ENCODE measurements around the gene CT45A7. TPM values are rescaled to one million over a fixed set of nuclear protein-coding genes. Genes with fewer than 3 reads are reported as not detected.
"Not testable (repeated sequence)": the region's sequence is repeated elsewhere in the genome, so short reads cannot be mapped to it uniquely, and the experiment has no call there.

The CT45A7 gene, protein sequence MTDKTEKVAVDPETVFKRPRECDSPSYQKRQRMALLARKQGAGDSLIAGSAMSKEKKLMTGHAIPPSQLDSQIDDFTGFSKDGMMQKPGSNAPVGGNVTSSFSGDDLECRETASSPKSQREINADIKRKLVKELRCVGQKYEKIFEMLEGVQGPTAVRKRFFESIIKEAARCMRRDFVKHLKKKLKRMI
- total RNA-seq (2014; rRNA removed; shearing (Covaris generic)) (not detected in 2 replicates), polyA plus RNA-seq (2016; fragmentation: Nextera tagmentation; extraction: Ambion mirVana) (not detected in 2 replicates)

DNA sequence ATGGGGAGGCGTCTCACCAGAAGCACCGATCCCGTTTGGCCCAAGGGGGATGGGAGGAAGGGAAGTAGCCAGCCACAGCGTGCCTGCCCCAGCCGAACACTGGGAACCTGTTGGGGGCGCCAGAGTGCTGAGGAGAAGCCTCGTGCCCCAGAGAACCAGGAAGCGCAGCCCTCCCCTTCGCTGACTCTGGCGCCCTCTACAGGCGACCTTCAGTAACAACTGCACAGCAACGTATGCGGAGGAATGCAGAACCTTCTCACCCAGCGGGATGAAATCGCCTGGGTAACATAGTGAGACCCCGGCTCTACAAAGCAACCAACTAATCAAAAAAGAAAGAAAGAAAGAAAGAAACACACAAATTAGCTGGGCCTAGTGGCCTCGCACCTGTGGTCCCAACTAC is at the start of gene CT45A7:
Gene CT45A7 (minus strand): TSS at position 101 of the 400 bp plus-strand sequence. CDS start 3,747 bp downstream, outside the sequence.
- H3K27me3 ChIP-seq (replicated peaks; ENCODE audit: insufficient read depth); DNase-seq; H3K27ac ChIP-seq; H3K4me1 ChIP-seq (ENCODE audit: insufficient read depth); H4K20me1 ChIP-seq (ENCODE audit: insufficient read depth); H3K9me2 ChIP-seq (ENCODE audit: insufficient read depth); H3K9me3 ChIP-seq (ENCODE audit: low read depth); H3K9ac ChIP-seq; H3F3A ChIP-seq (ENCODE audit: insufficient read depth); H3K36me3 ChIP-seq (ENCODE audit: low read depth); H3K79me2 ChIP-seq (ENCODE audit: insufficient read depth); H3K4me3 ChIP-seq; H3K4me2 ChIP-seq (ENCODE audit: unreplicated experiment); in situ Hi-C loops (cut with MboI); H2AFZ ChIP-seq: not testable (repeated sequence)
- no CpG with 5 or more reads among the region's 17 CpGs for WGBS, 2 experiments (ENCODE audit: low coverage in 1 of 2, low lambda C conversion rate in 2 of 2, missing lambda C conversion rate in 2 of 2)

DNA sequence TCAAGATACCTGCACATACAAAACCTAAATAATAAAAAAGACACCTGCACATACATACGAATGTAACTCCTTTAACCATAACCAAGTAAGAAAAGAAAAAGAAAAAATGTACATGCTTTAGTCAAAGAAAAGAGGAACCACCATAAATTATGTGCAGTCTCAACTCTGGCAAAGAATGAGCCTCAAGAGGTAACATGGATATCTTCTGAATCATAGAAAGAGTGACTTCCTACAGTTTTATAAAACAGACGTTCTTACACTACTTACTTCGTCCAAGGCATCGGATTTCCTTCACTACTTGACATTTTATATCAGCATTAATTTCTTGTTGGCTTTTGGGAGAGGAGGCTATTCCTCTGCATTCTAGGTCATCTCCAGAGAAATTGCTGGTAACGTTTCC is 45.7 kb upstream of the CT45A7 start:
- H3K79me2 ChIP-seq (ENCODE audit: insufficient read depth); H4K20me1 ChIP-seq (ENCODE audit: insufficient read depth); H3K27me3 ChIP-seq (replicated peaks; ENCODE audit: insufficient read depth); H2AFZ ChIP-seq; H3K4me2 ChIP-seq (ENCODE audit: unreplicated experiment); H3K36me3 ChIP-seq (ENCODE audit: low read depth); H3K9ac ChIP-seq; H3F3A ChIP-seq (ENCODE audit: insufficient read depth); H3K4me1 ChIP-seq (ENCODE audit: insufficient read depth); H3K9me3 ChIP-seq (ENCODE audit: low read depth); H3K4me3 ChIP-seq; H3K9me2 ChIP-seq (ENCODE audit: insufficient read depth); H3K27ac ChIP-seq; DNase-seq; in situ Hi-C loops (cut with MboI): not testable (repeated sequence)
- 0 to 6% methylated on average over 2 to 4 of the region's 5 CpGs for WGBS, 2 experiments (ENCODE audit: low coverage in 1 of 2, low lambda C conversion rate in 2 of 2, missing lambda C conversion rate in 2 of 2)

DNA sequence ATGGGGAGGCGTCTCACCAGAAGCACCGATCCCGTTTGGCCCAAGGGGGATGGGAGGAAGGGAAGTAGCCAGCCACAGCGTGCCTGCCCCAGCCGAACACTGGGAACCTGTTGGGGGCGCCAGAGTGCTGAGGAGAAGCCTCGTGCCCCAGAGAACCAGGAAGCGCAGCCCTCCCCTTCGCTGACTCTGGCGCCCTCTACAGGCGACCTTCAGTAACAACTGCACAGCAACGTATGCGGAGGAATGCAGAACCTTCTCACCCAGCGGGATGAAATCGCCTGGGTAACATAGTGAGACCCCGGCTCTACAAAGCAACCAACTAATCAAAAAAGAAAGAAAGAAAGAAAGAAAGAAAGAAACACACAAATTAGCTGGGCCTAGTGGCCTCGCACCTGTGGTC is 34.6 kb upstream of the CT45A7 start, which contains the start of gene CT45A9:
Gene CT45A9 (minus strand): TSS at position 101 of the 400 bp plus-strand sequence. CDS start 3,751 bp downstream, outside the sequence.
- H3K79me2 ChIP-seq (ENCODE audit: insufficient read depth); H3K9me2 ChIP-seq (ENCODE audit: insufficient read depth); H3K36me3 ChIP-seq (ENCODE audit: low read depth); in situ Hi-C loops (cut with MboI); H3K27me3 ChIP-seq (replicated peaks; ENCODE audit: insufficient read depth); H3K9me3 ChIP-seq (ENCODE audit: low read depth); H4K20me1 ChIP-seq (ENCODE audit: insufficient read depth); H3K27ac ChIP-seq; H3F3A ChIP-seq (ENCODE audit: insufficient read depth); H3K4me2 ChIP-seq (ENCODE audit: unreplicated experiment); H2AFZ ChIP-seq; DNase-seq; H3K9ac ChIP-seq; H3K4me3 ChIP-seq; H3K4me1 ChIP-seq (ENCODE audit: insufficient read depth): not testable (repeated sequence)
- WGBS, 2 experiments (ENCODE audit: low coverage in 1 of 2, low lambda C conversion rate in 2 of 2, missing lambda C conversion rate in 2 of 2) = no CpG with 5 or more reads among the region's 17 CpGs

DNA sequence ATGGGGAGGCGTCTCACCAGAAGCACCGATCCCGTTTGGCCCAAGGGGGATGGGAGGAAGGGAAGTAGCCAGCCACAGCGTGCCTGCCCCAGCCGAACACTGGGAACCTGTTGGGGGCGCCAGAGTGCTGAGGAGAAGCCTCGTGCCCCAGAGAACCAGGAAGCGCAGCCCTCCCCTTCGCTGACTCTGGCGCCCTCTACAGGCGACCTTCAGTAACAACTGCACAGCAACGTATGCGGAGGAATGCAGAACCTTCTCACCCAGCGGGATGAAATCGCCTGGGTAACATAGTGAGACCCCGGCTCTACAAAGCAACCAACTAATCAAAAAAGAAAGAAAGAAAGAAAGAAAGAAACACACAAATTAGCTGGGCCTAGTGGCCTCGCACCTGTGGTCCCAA is 17.4 kb upstream of the CT45A7 start, which contains the start of gene CT45A8:
Gene CT45A8 (minus strand): TSS at position 101 of the 400 bp plus-strand sequence. CDS start 3,755 bp downstream, outside the sequence.
- H3K9ac ChIP-seq; H2AFZ ChIP-seq; H3K4me2 ChIP-seq (ENCODE audit: unreplicated experiment); H3K4me1 ChIP-seq (ENCODE audit: insufficient read depth); H3K79me2 ChIP-seq (ENCODE audit: insufficient read depth); H3K9me2 ChIP-seq (ENCODE audit: insufficient read depth); H3K27me3 ChIP-seq (replicated peaks; ENCODE audit: insufficient read depth); H3K27ac ChIP-seq; H3F3A ChIP-seq (ENCODE audit: insufficient read depth); H3K36me3 ChIP-seq (ENCODE audit: low read depth); in situ Hi-C loops (cut with MboI); H3K4me3 ChIP-seq; H3K9me3 ChIP-seq (ENCODE audit: low read depth); H4K20me1 ChIP-seq (ENCODE audit: insufficient read depth); DNase-seq: not testable (repeated sequence)
- no CpG with 5 or more reads among the region's 17 CpGs for WGBS, 2 experiments (ENCODE audit: low coverage in 1 of 2, low lambda C conversion rate in 2 of 2, missing lambda C conversion rate in 2 of 2)

DNA sequence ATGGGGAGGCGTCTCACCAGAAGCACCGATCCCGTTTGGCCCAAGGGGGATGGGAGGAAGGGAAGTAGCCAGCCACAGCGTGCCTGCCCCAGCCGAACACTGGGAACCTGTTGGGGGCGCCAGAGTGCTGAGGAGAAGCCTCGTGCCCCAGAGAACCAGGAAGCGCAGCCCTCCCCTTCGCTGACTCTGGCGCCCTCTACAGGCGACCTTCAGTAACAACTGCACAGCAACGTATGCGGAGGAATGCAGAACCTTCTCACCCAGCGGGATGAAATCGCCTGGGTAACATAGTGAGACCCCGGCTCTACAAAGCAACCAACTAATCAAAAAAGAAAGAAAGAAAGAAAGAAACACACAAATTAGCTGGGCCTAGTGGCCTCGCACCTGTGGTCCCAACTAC is 17.2 kb downstream of the CT45A7 start, which contains the start of gene CT45A2:
Gene CT45A2 (minus strand): TSS at position 101 of the 400 bp plus-strand sequence. CDS start 3,747 bp downstream, outside the sequence.
- H3F3A ChIP-seq (ENCODE audit: insufficient read depth); DNase-seq; H3K9ac ChIP-seq; H3K4me2 ChIP-seq (ENCODE audit: unreplicated experiment); H3K79me2 ChIP-seq (ENCODE audit: insufficient read depth); H3K27ac ChIP-seq; H3K9me2 ChIP-seq (ENCODE audit: insufficient read depth); H2AFZ ChIP-seq; H3K27me3 ChIP-seq (replicated peaks; ENCODE audit: insufficient read depth); H3K4me3 ChIP-seq; H3K9me3 ChIP-seq (ENCODE audit: low read depth); H3K36me3 ChIP-seq (ENCODE audit: low read depth); in situ Hi-C loops (cut with MboI); H4K20me1 ChIP-seq (ENCODE audit: insufficient read depth); H3K4me1 ChIP-seq (ENCODE audit: insufficient read depth): not testable (repeated sequence)
- no CpG with 5 or more reads among the region's 17 CpGs for WGBS, 2 experiments (ENCODE audit: low coverage in 1 of 2, low lambda C conversion rate in 2 of 2, missing lambda C conversion rate in 2 of 2)

DNA sequence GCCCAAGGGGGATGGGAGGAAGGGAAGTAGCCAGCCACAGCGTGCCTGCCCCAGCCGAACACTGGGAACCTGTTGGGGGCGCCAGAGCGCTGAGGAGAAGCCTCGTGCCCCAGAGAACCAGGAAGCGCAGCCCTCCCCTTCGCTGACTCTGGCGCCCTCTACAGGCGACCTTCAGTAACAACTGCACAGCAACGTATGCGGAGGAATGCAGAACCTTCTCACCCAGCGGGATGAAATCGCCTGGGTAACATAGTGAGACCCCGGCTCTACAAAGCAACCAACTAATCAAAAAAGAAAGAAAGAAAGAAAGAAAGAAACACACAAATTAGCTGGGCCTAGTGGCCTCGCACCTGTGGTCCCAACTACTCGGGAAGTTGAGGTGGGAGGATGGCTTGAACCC is 34.4 kb downstream of the CT45A7 start, which contains the start of gene CT45A6:
Gene CT45A6 (minus strand): TSS at position 101 of the 400 bp plus-strand sequence. CDS start 3,794 bp downstream, outside the sequence.
- H3K9me2 ChIP-seq (ENCODE audit: insufficient read depth); H3F3A ChIP-seq (ENCODE audit: insufficient read depth); H3K27ac ChIP-seq; H3K4me3 ChIP-seq; H3K4me1 ChIP-seq (ENCODE audit: insufficient read depth); H3K79me2 ChIP-seq (ENCODE audit: insufficient read depth); H3K4me2 ChIP-seq (ENCODE audit: unreplicated experiment); in situ Hi-C loops (cut with MboI); DNase-seq; H3K27me3 ChIP-seq (replicated peaks; ENCODE audit: insufficient read depth); H3K9me3 ChIP-seq (ENCODE audit: low read depth); H3K36me3 ChIP-seq (ENCODE audit: low read depth); H3K9ac ChIP-seq; H2AFZ ChIP-seq; H4K20me1 ChIP-seq (ENCODE audit: insufficient read depth): not testable (repeated sequence)
- WGBS, 2 experiments (ENCODE audit: low coverage in 1 of 2, low lambda C conversion rate in 2 of 2, missing lambda C conversion rate in 2 of 2) = no CpG with 5 or more reads among the region's 16 CpGs

DNA sequence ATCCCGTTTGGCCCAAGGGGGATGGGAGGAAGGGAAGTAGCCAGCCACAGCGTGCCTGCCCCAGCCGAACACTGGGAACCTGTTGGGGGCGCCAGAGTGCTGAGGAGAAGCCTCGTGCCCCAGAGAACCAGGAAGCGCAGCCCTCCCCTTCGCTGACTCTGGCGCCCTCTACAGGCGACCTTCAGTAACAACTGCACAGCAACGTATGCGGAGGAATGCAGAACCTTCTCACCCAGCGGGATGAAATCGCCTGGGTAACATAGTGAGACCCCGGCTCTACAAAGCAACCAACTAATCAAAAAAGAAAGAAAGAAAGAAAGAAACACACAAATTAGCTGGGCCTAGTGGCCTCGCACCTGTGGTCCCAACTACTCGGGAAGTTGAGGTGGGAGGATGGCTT is 51.7 kb downstream of the CT45A7 start, which contains the start of gene CT45A5:
Gene CT45A5 (minus strand): TSS at position 101 of the 400 bp plus-strand sequence. CDS start 3,774 bp downstream, outside the sequence.
- no CpG with 5 or more reads among the region's 16 CpGs for WGBS, 2 experiments (ENCODE audit: low coverage in 1 of 2, low lambda C conversion rate in 2 of 2, missing lambda C conversion rate in 2 of 2)
- H3K9me2 ChIP-seq (ENCODE audit: insufficient read depth); H3K4me3 ChIP-seq; H3F3A ChIP-seq (ENCODE audit: insufficient read depth); H3K79me2 ChIP-seq (ENCODE audit: insufficient read depth); H3K36me3 ChIP-seq (ENCODE audit: low read depth); H2AFZ ChIP-seq; H4K20me1 ChIP-seq (ENCODE audit: insufficient read depth); H3K4me1 ChIP-seq (ENCODE audit: insufficient read depth); H3K4me2 ChIP-seq (ENCODE audit: unreplicated experiment); H3K27ac ChIP-seq; in situ Hi-C loops (cut with MboI); H3K9ac ChIP-seq; H3K9me3 ChIP-seq (ENCODE audit: low read depth); DNase-seq; H3K27me3 ChIP-seq (replicated peaks; ENCODE audit: insufficient read depth): not testable (repeated sequence)

All from GM23248 (cell line).